OCI-M2 (cell line): ENCODE measurements around the gene NPC1L1.

Experiments
- DNase-seq: peaks from one replicate; lab custom pipeline; 2025; ENCODE audit not compliant: unreplicated experiment; lab: John Stamatoyannopoulos, UW

Gene NPC1L1

GRCh38 chr7:44477063-44477830 is 63.9 kb downstream of the NPC1L1 start:
- DNase-seq = no peak

- DNase-seq = no peak
Observed at GRCh38 chr7:44476313-44476712, 64.8 kb downstream of the NPC1L1 start.

- no peak for DNase-seq
Observed at GRCh38 chr7:44473295-44473694, 67.8 kb downstream of the NPC1L1 start.

- DNase-seq = no peak
Observed at GRCh38 chr7:44472843-44473242, 68.3 kb downstream of the NPC1L1 start.

- DNase-seq = no peak
Observed at GRCh38 chr7:44471850-44472249, 69.3 kb downstream of the NPC1L1 start.

- no peak for DNase-seq
Observed at GRCh38 chr7:44471436-44471835, 69.7 kb downstream of the NPC1L1 start.

GRCh38 chr7:44470628-44471245 is 70.4 kb downstream of the NPC1L1 start:
- DNase-seq = no peak

GRCh38 chr7:44470135-44470479 is 71.0 kb downstream of the NPC1L1 start:
- no peak for DNase-seq

GRCh38 chr7:44469461-44470134 is 71.5 kb downstream of the NPC1L1 start:
- no peak for DNase-seq

- no peak for DNase-seq
Observed at GRCh38 chr7:44467217-44467548, 73.9 kb downstream of the NPC1L1 start.

- DNase-seq = no peak
Observed at GRCh38 chr7:44466300-44467216, 74.6 kb downstream of the NPC1L1 start.

GRCh38 chr7:44465490-44465889 is 75.6 kb downstream of the NPC1L1 start:
- no peak for DNase-seq

- DNase-seq = no peak
Observed at GRCh38 chr7:44463169-44463808, 77.8 kb downstream of the NPC1L1 start.
